Frontal cortex (tissue), 4 donors: ENCODE data around the gene SMIM15. TPM values are rescaled to one million over a fixed set of nuclear protein-coding genes. Genes with fewer than 3 reads are reported as not detected.
"Not testable (repeated sequence)": the region's sequence is repeated elsewhere in the genome, so short reads cannot be mapped to it uniquely, and the experiment has no call there.

ENCODE experiments used
- DNase-seq, 2 donors: peaks; one replicate each; pipeline ENCODE4 v3.0.0; 2012; ENCODE audit warnings: low spot score in 2 of 2
- FAIRE-seq: peaks from 2 replicates; lab custom pipeline; 2012; peaks lifted over from hg19 to GRCh38; lab: Jason Lieb, UNC
- total RNA-seq: library from RNA; depleted of rRNA; stranded (reverse); fragments of >200 nt; gene quantifications from one replicate; pipeline ENCODE4 v1.2.3, GENCODE V29; 2014
- donor health status: control.
- donor health status: control.
- donor health status: control.

Gene SMIM15, protein sequence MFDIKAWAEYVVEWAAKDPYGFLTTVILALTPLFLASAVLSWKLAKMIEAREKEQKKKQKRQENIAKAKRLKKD
- 35.1 TPM for total RNA-seq

- DNase-seq (peak; percentile 75 to 82), FAIRE-seq (no peak)
Observed at GRCh38 chr5:61162010-61162831, at the start of gene SMIM15. TSS of gene SMIM15 (minus strand) at chr5:61162468. CDS start at chr5:61160171, 2,297 bp downstream.

- no peak for DNase-seq
- FAIRE-seq: no peak
Observed at GRCh38 chr5:61207884-61208283, 45.6 kb upstream of the SMIM15 start.

GRCh38 chr5:61205013-61205412 lies 42.7 kb upstream of the SMIM15 start:
- DNase-seq: no peak
- no peak for FAIRE-seq

GRCh38 chr5:61202213-61202612 lies 39.9 kb upstream of the SMIM15 start:
- DNase-seq: no peak
- FAIRE-seq: no peak

- DNase-seq (no peak), FAIRE-seq (no peak)
Observed at GRCh38 chr5:61200582-61201155, 38.4 kb upstream of the SMIM15 start.

DNA sequence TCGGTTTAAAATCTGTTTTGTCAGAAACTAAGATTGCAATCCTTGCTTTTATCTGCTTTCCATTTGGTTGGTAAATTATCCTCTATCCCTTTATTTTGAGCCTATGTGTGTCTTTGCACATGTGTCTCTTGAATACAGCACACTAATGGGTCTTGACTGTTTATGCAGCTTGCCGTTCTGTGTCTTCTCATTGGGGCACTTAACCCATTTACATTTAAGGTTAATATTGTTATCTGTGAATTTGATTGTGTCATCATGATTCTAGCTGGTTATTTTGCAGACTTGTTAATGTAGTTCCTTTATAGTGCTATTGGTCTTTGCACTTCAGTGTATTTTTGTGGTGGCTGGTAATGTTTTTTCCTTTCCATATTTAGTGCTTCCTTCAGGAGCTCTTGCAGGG lies 36.3 kb upstream of the SMIM15 start:
- no peak for DNase-seq
- FAIRE-seq: no peak

- FAIRE-seq, DNase-seq: not testable (repeated sequence)
Observed at GRCh38 chr5:61187826-61188225, 25.6 kb upstream of the SMIM15 start.

- not testable (repeated sequence) for DNase-seq, FAIRE-seq
Observed at GRCh38 chr5:61187352-61187751, 25.1 kb upstream of the SMIM15 start.

- FAIRE-seq: no peak
- no peak for DNase-seq
Observed at GRCh38 chr5:61186634-61187033, 24.4 kb upstream of the SMIM15 start.

DNA sequence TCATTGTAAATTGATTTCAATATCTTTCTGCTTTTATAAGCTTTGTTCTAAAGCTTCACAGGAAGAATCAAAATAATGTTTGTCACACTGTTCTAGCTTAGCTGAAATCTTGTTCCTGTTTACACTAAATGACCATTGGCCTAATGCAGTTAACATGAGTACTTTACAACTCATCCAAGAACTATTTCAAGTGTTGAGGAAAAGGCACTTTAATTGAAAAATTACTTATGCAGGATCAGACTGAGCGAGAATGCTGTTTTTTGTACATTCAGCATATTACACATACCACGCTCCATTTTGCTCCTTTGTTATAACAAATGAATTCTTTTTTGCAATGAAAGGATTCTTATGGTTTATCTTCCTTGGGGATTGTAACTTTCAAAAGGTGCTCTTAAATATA lies 22.4 kb upstream of the SMIM15 start:
- FAIRE-seq (no peak), DNase-seq (no peak)

DNA sequence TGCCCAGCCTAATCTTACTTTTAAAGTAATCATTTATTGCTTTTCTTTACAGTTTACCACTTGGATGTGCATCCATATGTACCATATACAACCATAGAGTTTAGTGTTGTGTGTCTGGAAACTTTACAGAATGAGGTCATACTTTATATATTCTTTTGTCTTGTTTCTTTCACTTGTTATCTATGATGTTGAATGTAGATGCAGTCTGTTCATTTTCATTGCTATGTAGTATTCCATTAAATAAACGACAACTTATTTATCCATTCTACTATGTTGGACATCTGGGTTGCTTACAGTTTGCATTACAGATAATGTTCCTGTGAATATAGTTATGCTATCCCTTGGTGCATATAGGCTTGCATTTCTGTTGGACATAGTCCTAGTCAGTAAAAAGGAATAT lies 21.3 kb upstream of the SMIM15 start:
- FAIRE-seq: no peak
- DNase-seq: no peak

GRCh38 chr5:61182449-61182848 lies 20.2 kb upstream of the SMIM15 start:
- no peak for DNase-seq
- FAIRE-seq: no peak

DNA sequence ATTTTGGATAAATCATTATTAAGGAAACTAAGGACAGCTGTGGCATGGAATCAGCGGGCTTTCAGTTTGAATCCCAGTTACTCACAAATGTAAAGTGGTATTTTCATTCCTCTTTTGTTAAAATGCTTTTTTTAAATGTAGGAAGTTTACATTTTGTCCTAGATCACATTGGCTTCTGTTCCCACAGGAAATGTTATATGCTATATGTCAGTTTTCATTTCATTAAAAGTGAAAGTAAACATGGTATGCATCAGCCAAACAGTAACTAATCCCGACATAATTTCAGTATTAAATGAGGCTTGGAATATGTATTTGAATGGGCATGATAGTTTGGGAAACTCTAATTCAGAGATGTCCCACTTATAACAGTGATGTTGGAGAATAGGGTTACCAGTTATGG lies 18.6 kb upstream of the SMIM15 start:
- DNase-seq: no peak
- FAIRE-seq: no peak

GRCh38 chr5:61178702-61179101 lies 16.4 kb upstream of the SMIM15 start:
- DNase-seq: no peak
- no peak for FAIRE-seq

GRCh38 chr5:61177716-61178115 lies 15.4 kb upstream of the SMIM15 start:
- FAIRE-seq: no peak

GRCh38 chr5:61177070-61177469 lies 14.8 kb upstream of the SMIM15 start:
- no peak for DNase-seq
- no peak for FAIRE-seq

More at GRCh38 chr5:61177716-61178115, 15.4 kb upstream of the SMIM15 start:
- DNase-seq: no peak

GRCh38 chr5:61176631-61177030 lies 14.4 kb upstream of the SMIM15 start:
- DNase-seq: no peak
- FAIRE-seq: no peak

GRCh38 chr5:61171479-61171878 lies 9.2 kb upstream of the SMIM15 start:
- DNase-seq (no peak), FAIRE-seq (no peak)

- DNase-seq: no peak
- no peak for FAIRE-seq
Observed at GRCh38 chr5:61168951-61169350, 6.7 kb upstream of the SMIM15 start.

DNA sequence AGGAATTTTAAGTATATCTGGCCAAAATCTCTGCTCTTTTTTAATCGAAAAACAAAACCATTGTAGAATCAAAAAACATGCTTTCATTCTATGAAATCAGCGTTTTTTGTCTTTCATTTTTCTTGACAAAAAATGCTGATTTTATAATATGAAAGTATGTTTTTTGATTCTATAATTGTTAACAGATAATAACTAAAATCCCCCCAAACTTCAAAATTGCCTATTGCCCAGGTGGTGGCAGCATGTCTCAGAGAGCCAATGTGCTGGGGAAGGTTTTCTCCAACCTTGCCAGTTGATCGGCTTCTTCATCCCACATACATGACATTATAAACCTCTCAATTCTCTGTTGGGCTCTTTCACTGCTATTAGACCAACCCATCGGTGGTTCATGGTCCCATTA lies 5.1 kb upstream of the SMIM15 start:
- DNase-seq (peak in 1 of 2 donors; percentile 49), FAIRE-seq (peak; percentile 34)

DNA sequence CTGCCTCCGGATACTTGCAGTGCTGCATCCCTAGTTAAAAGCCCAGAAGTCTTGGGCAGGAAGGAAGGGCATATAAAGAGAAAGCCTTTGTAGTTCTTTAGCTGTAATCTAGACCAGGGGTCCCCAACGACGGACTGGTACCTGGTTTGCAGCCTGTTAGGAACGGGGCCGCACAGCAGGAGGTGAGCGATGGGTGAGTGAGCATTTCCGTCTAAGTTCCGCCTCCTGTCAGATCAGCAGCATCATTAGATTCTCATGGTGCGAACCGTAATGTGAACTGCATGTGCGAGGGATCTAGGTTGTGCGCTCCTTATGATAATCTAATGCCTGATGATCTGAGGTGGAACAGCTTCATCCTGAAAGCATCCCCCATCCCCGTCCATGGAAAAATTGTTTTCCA lies 1.6 kb upstream of the SMIM15 start:
- no peak for FAIRE-seq
- DNase-seq: no peak
